ENCODE measurements around the gene PRSS1.
"Not testable (repeated sequence)": the region's sequence is repeated elsewhere in the genome, so short reads cannot be mapped to it uniquely, and the experiment has no call there.

Gene PRSS1

GRCh38 chr7:142746264-142746663 lies 3.0 kb upstream of the PRSS1 start:
- H3K4me3 ChIP-seq (ENCODE audit: low read length): no peak overlapping the region
- no peak for TF ChIP-seq CTCF (conservative IDR thresholded peaks at IDR 0.05; ENCODE audit: low read length)
- no peak for DNase-seq (ENCODE audit: low read depth)

- not testable (repeated sequence) for DNase-seq (ENCODE audit: low read depth); H3K4me3 ChIP-seq (ENCODE audit: low read length)
Measured at GRCh38 chr7:142748410-142748809, 862 bp upstream of the PRSS1 start.

GRCh38 chr7:142750321-142750938 lies 1.2 kb downstream of the PRSS1 start:
- no peak for DNase-seq (ENCODE audit: low read depth)
- H3K4me3 ChIP-seq (ENCODE audit: low read length): no peak overlapping the region
- TF ChIP-seq CTCF (conservative IDR thresholded peaks at IDR 0.05; ENCODE audit: low read length): no peak

- H3K4me3 ChIP-seq (ENCODE audit: low read length); DNase-seq (ENCODE audit: low read depth): not testable (repeated sequence)
Measured at GRCh38 chr7:142751526-142752175, 2.4 kb downstream of the PRSS1 start.

GRCh38 chr7:142752376-142753225 lies 3.3 kb downstream of the PRSS1 start:
- no peak overlapping the region for H3K4me3 ChIP-seq (ENCODE audit: low read length)
- TF ChIP-seq CTCF (conservative IDR thresholded peaks at IDR 0.05; ENCODE audit: low read length): no peak
- no peak for DNase-seq (ENCODE audit: low read depth)

- TF ChIP-seq CTCF (conservative IDR thresholded peaks at IDR 0.05; ENCODE audit: low read length): no peak
- H3K4me3 ChIP-seq (ENCODE audit: low read length): no peak overlapping the region
- no peak for DNase-seq (ENCODE audit: low read depth)
Measured at GRCh38 chr7:142753366-142753765, 4.1 kb downstream of the PRSS1 start.

- H3K4me3 ChIP-seq (ENCODE audit: low read length): not testable (repeated sequence)
- peak; percentile 62 for DNase-seq (ENCODE audit: low read depth)
Measured at GRCh38 chr7:142753925-142754491, 4.7 kb downstream of the PRSS1 start.

- DNase-seq (ENCODE audit: low read depth): no peak
- H3K4me3 ChIP-seq (ENCODE audit: low read length): no peak overlapping the region
- no peak for TF ChIP-seq CTCF (conservative IDR thresholded peaks at IDR 0.05; ENCODE audit: low read length)
Measured at GRCh38 chr7:142754681-142755575, 5.7 kb downstream of the PRSS1 start.

GRCh38 chr7:142758312-142758711 lies 9.0 kb downstream of the PRSS1 start:
- DNase-seq (ENCODE audit: low read depth); H3K4me3 ChIP-seq (ENCODE audit: low read length): not testable (repeated sequence)

All from AG10803 (cell line).